Keratinocyte (primary cell): ENCODE results near the gene COL3A1. TPM values are rescaled to one million over a fixed set of nuclear protein-coding genes. Genes with fewer than 3 reads are reported as not detected.

Experiments
- DNase-seq: peaks from one replicate; pipeline ENCODE4 v3.0.0-alpha.2; 2011; ENCODE audit warnings: low read depth, missing footprints, low spot score
- FAIRE-seq: peaks from 2 replicates; lab custom pipeline; 2011; peaks lifted over from hg19 to GRCh38; lab: Jason Lieb, UNC
- H2AFZ ChIP-seq: 2 replicates; pipeline ENCODE4 v1.6.0; 2012; ENCODE audit warnings: low read length, control low read depth, inconsistent platforms; ENCODE audit not compliant: control insufficient read depth
- H3K27ac ChIP-seq: 2 replicates; pipeline ENCODE4 v1.5.1; 2011; ENCODE audit warnings: low read length; ENCODE audit not compliant: control insufficient read depth, insufficient read depth
- H3K27me3 ChIP-seq: 3 replicates; pipeline ENCODE4 v1.6.0; 2011; ENCODE audit warnings: low read length; ENCODE audit not compliant: control insufficient read depth, insufficient read depth; ENCODE audit errors: extremely low read depth
- H3K36me3 ChIP-seq, 2 experiments: 2 replicates in 1 of 2; 3 replicates in 1 of 2; pipeline ENCODE4 v1.5.1; 2011; ENCODE audit warnings: low read length in 2 of 2, mild to moderate bottlenecking in 1 of 2; ENCODE audit not compliant: control insufficient read depth in 2 of 2, insufficient read depth in 2 of 2; ENCODE audit errors: extremely low read depth in 1 of 2
- H3K4me1 ChIP-seq: 3 replicates; pipeline ENCODE4 v1.5.1; 2011; ENCODE audit warnings: low read length; ENCODE audit not compliant: control insufficient read depth, insufficient read depth; ENCODE audit errors: extremely low read depth
- H3K4me2 ChIP-seq: 3 replicates; pipeline ENCODE4 v1.6.0; 2011; ENCODE audit warnings: low read depth, low read length; ENCODE audit not compliant: control insufficient read depth, insufficient read depth; ENCODE audit errors: extremely low read depth
- H3K4me3 ChIP-seq, 3 experiments: fragments of 200-600 bp in 1 of 3; sonication (generic) in 1 of 3; 2 replicates in 2 of 3; 3 replicates in 1 of 3; pipeline ENCODE4 v1.5.1; 2011 to 2016; ENCODE audit warnings: low read length in 3 of 3, mild to moderate bottlenecking in 3 of 3, control low read depth in 2 of 3, inconsistent platforms in 1 of 3, low read depth in 1 of 3, mixed read lengths in 1 of 3, mixed run types in 1 of 3, moderate library complexity in 1 of 3; ENCODE audit not compliant: control insufficient read depth in 2 of 3, insufficient read depth in 2 of 3; ENCODE audit errors: extremely low read depth in 1 of 3
- H3K79me2 ChIP-seq: 2 replicates; pipeline ENCODE4 v1.6.0; 2012; ENCODE audit warnings: low read length; ENCODE audit not compliant: control insufficient read depth, insufficient read depth
- H3K9ac ChIP-seq: 3 replicates; pipeline ENCODE4 v1.6.0; 2011; ENCODE audit warnings: low read length; ENCODE audit not compliant: control insufficient read depth, insufficient read depth; ENCODE audit errors: extremely low read depth
- H3K9me1 ChIP-seq: 3 replicates; pipeline ENCODE4 v1.6.0; 2011; ENCODE audit warnings: low read length; ENCODE audit not compliant: control insufficient read depth, insufficient read depth; ENCODE audit errors: extremely low read depth
- H3K9me3 ChIP-seq: 2 replicates; pipeline ENCODE4 v1.5.1; 2012; ENCODE audit warnings: low read depth, low read length; ENCODE audit not compliant: control insufficient read depth
- H4K20me1 ChIP-seq: 3 replicates; pipeline ENCODE4 v1.6.0; 2011; ENCODE audit warnings: low read length; ENCODE audit not compliant: control insufficient read depth, insufficient read depth; ENCODE audit errors: extremely low read depth
- CTCF ChIP-seq, 3 experiments: IDR thresholded peaks in 1 of 3; conservative IDR thresholded peaks in 1 of 3; optimal IDR thresholded peaks in 1 of 3; 2 replicates in 2 of 3; 3 replicates in 1 of 3; pipeline versions ENCODE3 to v1.5.1; 2011; ENCODE audit warnings: low read length in 3 of 3, mild to moderate bottlenecking in 3 of 3, moderate library complexity in 2 of 3, control low read depth in 1 of 3, inconsistent platforms in 1 of 3; ENCODE audit not compliant: insufficient read depth in 2 of 3; ENCODE audit errors: extremely low read depth in 1 of 3
- EZH2 ChIP-seq: IDR thresholded peaks from one replicate; pipeline ENCODE4 v1.6.1; 2012; ENCODE audit warnings: inconsistent platforms, mild to moderate bottlenecking, low read length, moderate library complexity
- dilution Hi-C: fragments of 300-500 bp; cut with MboI; formaldehyde crosslinking; loops from one replicate; pipeline ENCODE4 v1.7.0; 2020; ENCODE audit warnings: low sequenced_read_pairs; ENCODE audit not compliant: extremely low pct_ligation_motif_present
- polyA plus RNA-seq, 5 experiments: library from polyadenylated mRNA; depleted of rRNA in 3 of 5; stranded (reverse) in 3 of 5; stranded (forward) in 1 of 5; unstranded in 1 of 5; fragments of >200 nt; gene quantifications; 1 replicate in 1 of 5; 2 replicates in 3 of 5; 3 replicates in 1 of 5; pipeline versions ENCODE4 v1.2.1 to v1.2.3, GENCODE V29; 2011 to 2012; ENCODE audit warnings: missing spikeins in 2 of 5, low read depth in 1 of 5, low replicate concordance in 1 of 5

COL3A1 gene
- polyA plus RNA-seq, 1 donor (not counting 4 experiments of a cell fraction or from before 2014, with no cell fraction given) = 0.01 TPM

GRCh38 chr2:188970211-188970610 lies 4.0 kb upstream of the COL3A1 start:
- no peaks in the 10 kb centered on the region for H3K79me2 ChIP-seq
- H2AFZ ChIP-seq = no peak overlapping the region
- no peaks in the 10 kb centered on the region for H3K27me3 ChIP-seq
- H3K4me3 ChIP-seq = no peak overlapping the region
- no peaks in the 10 kb centered on the region for H3K9me1 ChIP-seq
- H3K4me1 ChIP-seq = no peaks in the 10 kb centered on the region
- H4K20me1 ChIP-seq = no peaks in the 10 kb centered on the region
- TF ChIP-seq CTCF (optimal IDR thresholded peaks at IDR 0.05 in 1 of 3, IDR thresholded peaks at IDR 0.05 in 1 of 3, conservative IDR thresholded peaks at IDR 0.05 in 1 of 3; ENCODE audit: extremely low read depth in 1 of 3, insufficient read depth in 2 of 3, low read length in 3 of 3) (no peak), EZH2 (no peak)
- DNase-seq = no peak
- no peak overlapping the region for H3K4me2 ChIP-seq
- H3K9me3 ChIP-seq = no peaks in the 10 kb centered on the region
- no peak overlapping the region for H3K27ac ChIP-seq
- dilution Hi-C loops = no loop called here
- H3K36me3 ChIP-seq = no peaks in the 10 kb centered on the region
- no peak for FAIRE-seq
- no peak overlapping the region for H3K9ac ChIP-seq

GRCh38 chr2:188971432-188971861 lies 2.7 kb upstream of the COL3A1 start:
- Histone ChIP-seq H3K9ac (no peak overlapping the region), H3K79me2 (no peaks in the 10 kb centered on the region), H3K4me1 (no peaks in the 10 kb centered on the region), H2AFZ (no peak overlapping the region), H3K9me1 (no peaks in the 10 kb centered on the region), H3K4me2 (no peak overlapping the region), H3K4me3 (no peak overlapping the region), H3K27me3 (no peaks in the 10 kb centered on the region), H4K20me1 (no peaks in the 10 kb centered on the region), H3K36me3 (no peaks in the 10 kb centered on the region), H3K9me3 (no peaks in the 10 kb centered on the region), H3K27ac (no peak overlapping the region)
- dilution Hi-C loops = no loop called here
- no peak for DNase-seq
- no peak for FAIRE-seq
- no peak for TF ChIP-seq CTCF (optimal IDR thresholded peaks at IDR 0.05 in 1 of 3, IDR thresholded peaks at IDR 0.05 in 1 of 3, conservative IDR thresholded peaks at IDR 0.05 in 1 of 3; ENCODE audit: extremely low read depth in 1 of 3, insufficient read depth in 2 of 3, low read length in 3 of 3)
- TF ChIP-seq EZH2 = no peak
